Ishikawa (cell line): ENCODE data around the gene ANKMY2.

Experiments
- CEBPB ChIP-seq: IDR thresholded peaks from 2 replicates; pipeline ENCODE4 v1.6.1; 2012
- EP300 ChIP-seq: IDR thresholded peaks from 2 replicates; pipeline ENCODE4 v1.6.1; 2012; ENCODE audit warnings: borderline replicate concordance
- FOXM1 ChIP-seq: IDR thresholded peaks from 2 replicates; pipeline ENCODE4 v1.6.1; 2012; ENCODE audit warnings: low read depth, borderline replicate concordance
- NFIC ChIP-seq: IDR thresholded peaks from 2 replicates; pipeline ENCODE4 v1.6.1; 2012
- RAD21 ChIP-seq: IDR thresholded peaks from 2 replicates; pipeline ENCODE4 v1.6.1; 2012; ENCODE audit warnings: low read depth
- TAF1 ChIP-seq: IDR thresholded peaks from 2 replicates; pipeline ENCODE4 v1.6.1; 2012; ENCODE audit warnings: low read depth, mild to moderate bottlenecking
- TCF12 ChIP-seq: IDR thresholded peaks from 2 replicates; pipeline ENCODE4 v1.6.1; 2012; ENCODE audit warnings: low read depth
- TF ChIP-seq, protein P1 (sequence below): IDR thresholded peaks from 2 replicates; pipeline ENCODE4 v1.6.1; 2012
- TF ChIP-seq, protein P2 (sequence below): IDR thresholded peaks from 2 replicates; pipeline ENCODE4 v1.6.1; 2012
- TF ChIP-seq, protein P3 (sequence below): IDR thresholded peaks from 2 replicates; pipeline ENCODE4 v1.6.1; 2012; ENCODE audit warnings: low read depth, mild to moderate bottlenecking

DNA sequence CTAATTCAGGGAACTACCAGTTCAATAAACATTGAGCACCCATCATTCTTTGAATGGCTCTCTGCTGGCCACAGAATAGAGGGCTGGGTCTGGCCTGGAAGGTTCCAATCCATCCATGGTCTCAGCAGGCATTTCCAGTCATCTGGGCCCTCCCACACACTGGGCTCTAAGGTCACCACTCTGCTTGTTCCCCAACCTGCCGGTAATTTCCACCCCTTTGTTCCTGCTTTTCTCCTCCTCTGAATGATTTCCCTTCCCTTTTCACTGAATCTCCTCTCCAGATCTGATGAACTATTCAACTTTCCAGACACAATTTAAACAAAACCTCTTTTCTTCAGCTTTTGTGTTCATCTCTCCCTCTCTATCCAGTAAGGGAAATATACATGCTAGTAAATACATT is 3.0 kb upstream of the ANKMY2 start:
- TF ChIP-seq, protein P1, sequence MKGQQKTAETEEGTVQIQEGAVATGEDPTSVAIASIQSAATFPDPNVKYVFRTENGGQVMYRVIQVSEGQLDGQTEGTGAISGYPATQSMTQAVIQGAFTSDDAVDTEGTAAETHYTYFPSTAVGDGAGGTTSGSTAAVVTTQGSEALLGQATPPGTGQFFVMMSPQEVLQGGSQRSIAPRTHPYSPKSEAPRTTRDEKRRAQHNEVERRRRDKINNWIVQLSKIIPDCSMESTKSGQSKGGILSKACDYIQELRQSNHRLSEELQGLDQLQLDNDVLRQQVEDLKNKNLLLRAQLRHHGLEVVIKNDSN: no peak
- TF ChIP-seq, protein P2, sequence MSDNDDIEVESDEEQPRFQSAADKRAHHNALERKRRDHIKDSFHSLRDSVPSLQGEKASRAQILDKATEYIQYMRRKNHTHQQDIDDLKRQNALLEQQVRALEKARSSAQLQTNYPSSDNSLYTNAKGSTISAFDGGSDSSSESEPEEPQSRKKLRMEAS: no peak
- TF ChIP-seq, protein P3, sequence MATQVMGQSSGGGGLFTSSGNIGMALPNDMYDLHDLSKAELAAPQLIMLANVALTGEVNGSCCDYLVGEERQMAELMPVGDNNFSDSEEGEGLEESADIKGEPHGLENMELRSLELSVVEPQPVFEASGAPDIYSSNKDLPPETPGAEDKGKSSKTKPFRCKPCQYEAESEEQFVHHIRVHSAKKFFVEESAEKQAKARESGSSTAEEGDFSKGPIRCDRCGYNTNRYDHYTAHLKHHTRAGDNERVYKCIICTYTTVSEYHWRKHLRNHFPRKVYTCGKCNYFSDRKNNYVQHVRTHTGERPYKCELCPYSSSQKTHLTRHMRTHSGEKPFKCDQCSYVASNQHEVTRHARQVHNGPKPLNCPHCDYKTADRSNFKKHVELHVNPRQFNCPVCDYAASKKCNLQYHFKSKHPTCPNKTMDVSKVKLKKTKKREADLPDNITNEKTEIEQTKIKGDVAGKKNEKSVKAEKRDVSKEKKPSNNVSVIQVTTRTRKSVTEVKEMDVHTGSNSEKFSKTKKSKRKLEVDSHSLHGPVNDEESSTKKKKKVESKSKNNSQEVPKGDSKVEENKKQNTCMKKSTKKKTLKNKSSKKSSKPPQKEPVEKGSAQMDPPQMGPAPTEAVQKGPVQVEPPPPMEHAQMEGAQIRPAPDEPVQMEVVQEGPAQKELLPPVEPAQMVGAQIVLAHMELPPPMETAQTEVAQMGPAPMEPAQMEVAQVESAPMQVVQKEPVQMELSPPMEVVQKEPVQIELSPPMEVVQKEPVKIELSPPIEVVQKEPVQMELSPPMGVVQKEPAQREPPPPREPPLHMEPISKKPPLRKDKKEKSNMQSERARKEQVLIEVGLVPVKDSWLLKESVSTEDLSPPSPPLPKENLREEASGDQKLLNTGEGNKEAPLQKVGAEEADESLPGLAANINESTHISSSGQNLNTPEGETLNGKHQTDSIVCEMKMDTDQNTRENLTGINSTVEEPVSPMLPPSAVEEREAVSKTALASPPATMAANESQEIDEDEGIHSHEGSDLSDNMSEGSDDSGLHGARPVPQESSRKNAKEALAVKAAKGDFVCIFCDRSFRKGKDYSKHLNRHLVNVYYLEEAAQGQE: no peak
- no peak for TF ChIP-seq FOXM1
- TF ChIP-seq RAD21: no peak
- no peak for TF ChIP-seq EP300
- no peak for TF ChIP-seq CEBPB
- TF ChIP-seq NFIC: no peak
- TF ChIP-seq TAF1: no peak
- TF ChIP-seq TCF12: no peak
